Neuron (in vitro differentiated cells): Measurements from ENCODE around the gene PLEKHF1.
"Not testable (repeated sequence)": the region's sequence is repeated elsewhere in the genome, so short reads cannot be mapped to it uniquely, and the experiment has no call there.

Source experiments
- H2AFZ ChIP-seq: one replicate; pipeline ENCODE4 v1.6.1; 2013; ENCODE audit warnings: low read depth, mild to moderate bottlenecking, inconsistent platforms, low read length, moderate library complexity
- H3K27me3 ChIP-seq: one replicate; pipeline ENCODE4 v1.6.1; 2013; ENCODE audit warnings: low read length; ENCODE audit not compliant: insufficient read depth
- H3K36me3 ChIP-seq: one replicate; pipeline ENCODE4 v1.6.1; 2013; ENCODE audit warnings: low read length; ENCODE audit not compliant: insufficient read depth
- H3K4me1 ChIP-seq: one replicate; pipeline ENCODE4 v1.6.1; 2013; ENCODE audit warnings: low read length; ENCODE audit not compliant: insufficient read depth
- H3K4me3 ChIP-seq: 2 replicates; pipeline ENCODE4 v1.5.1; 2013; ENCODE audit warnings: mild to moderate bottlenecking, low read length, moderate library complexity
- H3K9me3 ChIP-seq: one replicate; pipeline ENCODE4 v1.6.1; 2013; ENCODE audit warnings: low read length

PLEKHF1 gene

GRCh38 chr19:29663861-29664752 lies 1.2 kb upstream of the PLEKHF1 start:
- Histone ChIP-seq H3K4me1 (peaks cover 30% of the 10 kb centered on the region), H2AFZ (peak overlapping the region; percentile 94), H3K36me3 (no peaks in the 10 kb centered on the region), H3K27me3 (peaks cover 31% of the 10 kb centered on the region), H3K9me3 (no peaks in the 10 kb centered on the region), H3K4me3 (no peak overlapping the region)

GRCh38 chr19:29664753-29665214 lies 477 bp upstream of the PLEKHF1 start:
- Histone ChIP-seq H2AFZ (peak overlapping the region; percentile 94), H3K4me1 (peaks cover 30% of the 10 kb centered on the region), H3K4me3 (peak overlapping the region; percentile 57), H3K9me3 (no peaks in the 10 kb centered on the region), H3K36me3 (no peaks in the 10 kb centered on the region), H3K27me3 (peaks cover 31% of the 10 kb centered on the region)

GRCh38 chr19:29665826-29666577 lies 741 bp downstream of the PLEKHF1 start:
- Histone ChIP-seq H2AFZ (peak overlapping the region; percentile 94), H3K36me3 (no peaks in the 10 kb centered on the region), H3K4me1 (peaks cover 30% of the 10 kb centered on the region), H3K4me3 (peak overlapping the region; percentile 57), H3K9me3 (no peaks in the 10 kb centered on the region), H3K27me3 (peaks cover 27% of the 10 kb centered on the region)

- H3K4me3 ChIP-seq, result peak overlapping the region; percentile 57
- H2AFZ ChIP-seq, result peak overlapping the region; percentile 53
- H3K9me3 ChIP-seq, result no peaks in the 10 kb centered on the region
- peaks cover 30% of the 10 kb centered on the region for H3K4me1 ChIP-seq
- H3K36me3 ChIP-seq, result no peaks in the 10 kb centered on the region
- H3K27me3 ChIP-seq, result peaks cover 27% of the 10 kb centered on the region
These were observed 1.5 kb downstream of the PLEKHF1 start for GRCh38 chr19:29666578-29667386.

GRCh38 chr19:29667387-29667783 lies 2.1 kb downstream of the PLEKHF1 start:
- Histone ChIP-seq H3K9me3 (no peaks in the 10 kb centered on the region), H3K27me3 (peaks cover 27% of the 10 kb centered on the region), H3K36me3 (no peaks in the 10 kb centered on the region), H2AFZ (no peak overlapping the region), H3K4me1 (peaks cover 26% of the 10 kb centered on the region), H3K4me3 (no peak overlapping the region)

- no peaks in the 10 kb centered on the region for H3K9me3 ChIP-seq
- H2AFZ ChIP-seq, result no peak overlapping the region
- H3K36me3 ChIP-seq, result no peaks in the 10 kb centered on the region
- no peak overlapping the region for H3K4me3 ChIP-seq
- peaks cover 24% of the 10 kb centered on the region for H3K4me1 ChIP-seq
- peaks cover 22% of the 10 kb centered on the region for H3K27me3 ChIP-seq
These were observed 2.7 kb downstream of the PLEKHF1 start for GRCh38 chr19:29667901-29668341.

- H2AFZ ChIP-seq, result no peak overlapping the region
- H3K27me3 ChIP-seq, result peaks cover 12% of the 10 kb centered on the region
- H3K4me1 ChIP-seq, result peaks cover 24% of the 10 kb centered on the region
- H3K4me3 ChIP-seq, result no peak overlapping the region
- H3K9me3 ChIP-seq, result no peaks in the 10 kb centered on the region
- no peaks in the 10 kb centered on the region for H3K36me3 ChIP-seq
These were observed 3.7 kb downstream of the PLEKHF1 start for GRCh38 chr19:29668746-29669609.

- Histone ChIP-seq H3K9me3 (no peaks in the 10 kb centered on the region), H3K4me3 (no peak overlapping the region), H3K4me1 (peaks cover 20% of the 10 kb centered on the region), H3K27me3 (peaks cover 6% of the 10 kb centered on the region), H3K36me3 (no peaks in the 10 kb centered on the region), H2AFZ (no peak overlapping the region)
These were observed 5.0 kb downstream of the PLEKHF1 start for GRCh38 chr19:29670255-29670654.

GRCh38 chr19:29671026-29671392 lies 5.7 kb downstream of the PLEKHF1 start:
- peaks cover 14% of the 10 kb centered on the region for H3K4me1 ChIP-seq
- H3K36me3 ChIP-seq, H3K9me3 ChIP-seq: not testable (repeated sequence)

GRCh38 chr19:29671393-29672160 lies 6.3 kb downstream of the PLEKHF1 start:
- no peaks in the 10 kb centered on the region for H3K36me3 ChIP-seq
- H2AFZ ChIP-seq, result no peak overlapping the region
- H3K4me3 ChIP-seq, result no peak overlapping the region
- no peaks in the 10 kb centered on the region for H3K9me3 ChIP-seq
- H3K4me1 ChIP-seq, result peaks cover 8% of the 10 kb centered on the region
- no peaks in the 10 kb centered on the region for H3K27me3 ChIP-seq

More at GRCh38 chr19:29671026-29671392, 5.7 kb downstream of the PLEKHF1 start:
- H3K4me3 ChIP-seq, H2AFZ ChIP-seq, H3K27me3 ChIP-seq: not testable (repeated sequence)

- H3K4me1 ChIP-seq, result peaks cover 7% of the 10 kb centered on the region
- no peaks in the 10 kb centered on the region for H3K9me3 ChIP-seq
- no peaks in the 10 kb centered on the region for H3K27me3 ChIP-seq
- H2AFZ ChIP-seq, result no peak overlapping the region
- H3K4me3 ChIP-seq, result no peak overlapping the region
- no peaks in the 10 kb centered on the region for H3K36me3 ChIP-seq
These were observed 7.2 kb downstream of the PLEKHF1 start for GRCh38 chr19:29672319-29672932.
